Measurements from ENCODE around the gene SNX30. TPM values are rescaled to one million over a fixed set of nuclear protein-coding genes. Genes with fewer than 3 reads are reported as not detected.

The SNX30 gene
- 12.8 TPM for total RNA-seq (ENCODE audit: unreplicated experiment)
- long read RNA-seq, partial matches to known transcripts = 0 of 1 reads
- long read RNA-seq, other reads (novel, unspliced or antisense) = 1 of 1 reads

- Mint-ChIP-seq H3K4me1 (ENCODE audit: unreplicated experiment) (peaks cover 15% of the 10 kb centered on the region), H3K27me3 (ENCODE audit: unreplicated experiment) (peaks cover 13% of the 10 kb centered on the region), H3K9me3 (ENCODE audit: unreplicated experiment) (no peaks in the 10 kb centered on the region), H3K4me3 (ENCODE audit: unreplicated experiment) (peak within 1 kb of the TSS; percentile 92), H3K27ac (ENCODE audit: unreplicated experiment) (peak within 1 kb of the TSS; percentile 76), H3K36me3 (ENCODE audit: low read depth, unreplicated experiment) (peaks cover 5% of the 10 kb centered on the region)
- peak; percentile 83 for DNase-seq (ENCODE audit: low spot score)
- TF ChIP-seq CTCF (IDR thresholded peaks at IDR 0.05; ENCODE audit: unreplicated experiment) = no peak
Observed at GRCh38 chr9:112750016-112750763, at the start of gene SNX30. Gene SNX30, plus strand, starts transcription at chr9:112750760. Its CDS starts 242 bp downstream, at chr9:112751002.

GRCh38 chr9:112703304-112703703 lies 47.3 kb upstream of the SNX30 start:
- Mint-ChIP-seq H3K36me3 (ENCODE audit: low read depth, unreplicated experiment) (no peaks in the 10 kb centered on the region), H3K4me3 (ENCODE audit: unreplicated experiment) (no peak overlapping the region), H3K4me1 (ENCODE audit: unreplicated experiment) (no peaks in the 10 kb centered on the region), H3K27me3 (ENCODE audit: unreplicated experiment) (no peaks in the 10 kb centered on the region), H3K27ac (ENCODE audit: unreplicated experiment) (no peak overlapping the region), H3K9me3 (ENCODE audit: unreplicated experiment) (no peaks in the 10 kb centered on the region)
- no peak for TF ChIP-seq CTCF (IDR thresholded peaks at IDR 0.05; ENCODE audit: unreplicated experiment)
- DNase-seq (ENCODE audit: low spot score) = no peak

- no peaks in the 10 kb centered on the region for H3K9me3 Mint-ChIP-seq (ENCODE audit: unreplicated experiment)
- DNase-seq (ENCODE audit: low spot score) = peak; percentile 19
- no peak overlapping the region for H3K4me3 Mint-ChIP-seq (ENCODE audit: unreplicated experiment)
- H3K36me3 Mint-ChIP-seq (ENCODE audit: low read depth, unreplicated experiment) = no peaks in the 10 kb centered on the region
- peak; percentile 14 for TF ChIP-seq CTCF (IDR thresholded peaks at IDR 0.05; ENCODE audit: unreplicated experiment)
- no peak overlapping the region for H3K27ac Mint-ChIP-seq (ENCODE audit: unreplicated experiment)
- H3K27me3 Mint-ChIP-seq (ENCODE audit: unreplicated experiment) = no peaks in the 10 kb centered on the region
- H3K4me1 Mint-ChIP-seq (ENCODE audit: unreplicated experiment) = no peaks in the 10 kb centered on the region
Observed at GRCh38 chr9:112705768-112706427, 44.7 kb upstream of the SNX30 start.

GRCh38 chr9:112711050-112711689 lies 39.4 kb upstream of the SNX30 start:
- Mint-ChIP-seq H3K9me3 (ENCODE audit: unreplicated experiment) (no peaks in the 10 kb centered on the region), H3K4me3 (ENCODE audit: unreplicated experiment) (no peak overlapping the region), H3K4me1 (ENCODE audit: unreplicated experiment) (no peaks in the 10 kb centered on the region), H3K36me3 (ENCODE audit: low read depth, unreplicated experiment) (no peaks in the 10 kb centered on the region), H3K27me3 (ENCODE audit: unreplicated experiment) (no peaks in the 10 kb centered on the region), H3K27ac (ENCODE audit: unreplicated experiment) (no peak overlapping the region)
- TF ChIP-seq CTCF (IDR thresholded peaks at IDR 0.05; ENCODE audit: unreplicated experiment) = peak; percentile 34
- no peak for DNase-seq (ENCODE audit: low spot score)
